Suppressor macrophage (primary cell): ENCODE data around the gene LGALSL.
"Not testable (repeated sequence)": the region's sequence is repeated elsewhere in the genome, so short reads cannot be mapped to it uniquely, and the experiment has no call there.

Experiments used
- DNase-seq, 4 experiments: peaks; one replicate each; pipeline ENCODE4 v3.0.0-alpha.2; 2020 to 2022

Gene LGALSL

GRCh38 chr2:64442801-64443429, 11.0 kb upstream of the LGALSL start:
- DNase-seq: no peak

DNA sequence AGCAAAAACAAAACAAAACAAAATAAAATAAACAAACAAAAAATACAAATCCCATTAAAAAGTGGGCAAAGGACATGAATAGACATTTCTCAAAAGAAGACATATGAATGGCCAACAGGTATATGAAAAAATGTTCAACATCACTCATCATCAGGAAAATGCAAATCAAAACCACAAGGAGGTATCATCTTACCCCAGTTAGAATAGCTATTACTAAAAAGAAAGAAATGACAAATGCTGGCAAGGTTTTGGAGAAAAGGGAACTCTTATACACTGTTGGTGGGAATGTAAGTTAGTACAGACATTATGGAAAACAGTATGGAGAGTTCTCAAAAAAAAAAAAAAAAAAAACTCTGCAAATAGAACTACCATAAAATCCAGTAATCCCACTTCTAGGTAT, 8.0 kb upstream of the LGALSL start:
- DNase-seq: not testable (repeated sequence)

- no peak for DNase-seq
These were observed 6.5 kb upstream of the LGALSL start for GRCh38 chr2:64447317-64448040.

DNA sequence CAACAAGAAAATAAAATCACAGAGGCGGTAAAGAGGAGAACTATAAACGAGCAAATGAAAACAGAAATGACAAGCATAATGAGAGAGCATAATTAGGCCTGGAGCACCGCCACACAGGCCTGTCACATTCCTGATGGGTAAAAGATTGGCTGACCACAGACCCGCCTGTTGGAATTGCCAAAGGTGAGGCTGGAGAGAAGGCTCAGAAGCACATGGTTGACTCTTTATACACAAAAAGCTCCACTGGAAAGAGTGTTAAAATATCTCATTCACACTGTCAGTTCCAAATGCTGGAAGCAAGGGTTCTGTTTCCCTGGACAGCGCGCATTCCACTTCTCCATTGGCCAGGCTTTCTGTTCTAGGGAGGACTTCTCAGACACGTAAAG, 5.9 kb upstream of the LGALSL start:
- DNase-seq: no peak

DNA sequence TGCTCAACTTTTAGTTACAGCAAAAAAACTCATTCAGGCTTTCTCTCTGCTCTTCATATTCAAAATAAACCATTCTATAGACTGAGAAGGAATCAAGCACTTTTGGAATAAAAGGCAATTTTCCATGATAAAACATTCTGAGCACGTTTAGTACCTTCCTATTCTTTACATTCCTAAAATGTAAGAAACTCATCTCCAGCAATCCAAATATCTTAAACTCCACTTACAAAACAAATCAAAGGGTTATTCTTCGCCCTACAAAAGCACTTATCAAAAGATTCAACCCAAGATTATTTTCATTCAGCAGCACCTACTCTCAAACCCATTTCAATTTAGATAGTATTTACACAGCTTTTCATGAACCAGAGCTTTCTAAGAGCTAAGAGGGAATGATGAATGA, 2.9 kb upstream of the LGALSL start:
- no peak for DNase-seq

GRCh38 chr2:64454386-64455332, 697 bp downstream of the LGALSL start:
- DNase-seq: peak; percentile 45 to 76 (median 58)

DNA sequence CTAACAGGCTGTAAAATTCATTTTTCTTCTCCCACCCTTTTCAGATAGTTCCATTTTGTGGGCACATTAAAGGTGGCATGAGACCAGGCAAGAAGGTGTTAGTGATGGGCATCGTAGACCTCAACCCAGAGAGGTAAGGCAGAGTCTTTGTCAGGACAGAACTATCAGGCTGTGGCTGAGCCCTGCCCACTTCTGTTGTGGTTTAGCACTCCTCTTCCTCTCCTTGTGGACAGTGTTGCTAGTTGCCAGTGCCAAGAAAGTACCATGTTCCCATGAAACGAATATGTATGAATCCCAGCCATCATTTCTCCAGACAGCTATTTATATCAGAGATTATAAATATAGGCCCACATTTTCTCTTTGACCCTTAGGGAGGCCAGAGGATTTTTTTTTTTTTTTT, 1.6 kb downstream of the LGALSL start:
- DNase-seq: peak in 3 of 4 experiments; percentile 7 to 29 (median 28)

DNA sequence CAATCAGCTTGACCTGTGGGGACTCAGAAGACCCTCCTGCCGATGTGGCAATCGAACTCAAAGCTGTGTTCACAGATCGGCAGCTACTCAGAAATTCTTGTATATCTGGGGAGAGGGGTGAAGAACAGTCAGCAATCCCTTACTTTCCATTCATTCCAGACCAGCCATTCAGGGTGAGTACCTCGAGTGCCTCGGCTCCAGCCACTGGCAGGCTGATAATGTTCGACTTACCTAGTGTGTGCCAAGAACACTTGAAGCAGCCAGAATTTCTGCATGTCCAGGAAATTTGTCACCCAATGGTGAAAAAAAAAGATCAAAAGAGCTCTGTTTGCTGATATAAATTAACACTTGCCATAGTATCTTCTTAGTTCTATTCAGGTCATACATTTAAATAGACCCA, 2.3 kb downstream of the LGALSL start:
- DNase-seq: no peak

DNA sequence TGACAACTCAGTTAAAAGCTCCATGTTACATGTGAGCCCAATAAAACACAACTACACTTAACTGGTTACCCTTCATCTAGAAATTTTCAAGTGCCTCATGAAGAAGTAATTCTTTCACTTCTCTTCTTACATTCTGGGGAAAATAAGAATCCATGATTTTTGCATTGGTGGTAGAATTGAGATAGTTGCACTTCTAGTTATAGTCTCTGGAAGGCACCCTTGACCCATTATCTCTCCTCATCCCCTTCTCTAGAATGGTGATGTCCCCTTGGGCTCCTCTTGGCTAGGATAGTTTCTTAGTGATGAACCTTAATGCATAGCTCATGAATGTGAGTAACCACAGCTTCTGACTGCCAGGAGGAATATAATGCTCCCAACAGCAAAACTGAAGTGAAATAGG, 3.6 kb downstream of the LGALSL start:
- peak in 2 of 4 experiments; percentile 22 to 24 for DNase-seq

- DNase-seq: no peak
These were observed 5.6 kb downstream of the LGALSL start for GRCh38 chr2:64459575-64459974.

GRCh38 chr2:64460330-64460729, 6.4 kb downstream of the LGALSL start:
- DNase-seq: no peak

DNA sequence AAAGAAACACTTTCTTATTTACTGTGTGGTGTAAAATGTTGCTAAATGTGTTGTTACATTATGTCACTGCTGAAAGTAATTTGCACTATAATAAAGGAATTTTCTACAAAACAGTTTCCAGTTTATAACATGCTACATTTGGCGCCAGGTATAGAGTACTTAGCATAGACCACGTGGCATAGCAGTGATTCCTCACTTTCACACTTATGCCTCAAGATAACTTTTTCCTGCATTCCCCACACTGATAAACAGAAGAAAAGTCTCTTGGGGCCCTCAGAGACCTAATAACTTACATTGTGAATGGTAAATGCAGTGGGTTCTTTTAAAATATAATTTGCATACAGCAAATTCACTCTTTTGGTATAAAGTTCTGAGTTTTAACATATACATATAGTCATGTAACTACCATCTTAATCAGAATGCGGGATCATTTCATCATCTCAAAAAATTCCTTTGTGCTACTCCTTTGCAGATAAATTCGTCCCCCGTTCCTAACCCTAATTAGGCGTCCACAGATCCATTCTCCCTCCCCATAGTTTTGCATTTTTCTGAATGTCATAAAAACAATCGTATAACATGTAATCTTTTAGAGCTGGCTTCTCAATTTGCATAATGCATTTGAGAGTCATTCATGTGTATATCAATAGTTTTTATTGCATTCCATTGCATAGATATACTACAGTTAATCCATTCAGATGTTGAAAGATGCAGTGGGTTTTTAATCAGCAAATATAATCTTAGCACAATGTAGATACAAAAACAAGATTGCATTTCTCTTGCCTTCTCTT, 7.5 kb downstream of the LGALSL start:
- no peak for DNase-seq

DNA sequence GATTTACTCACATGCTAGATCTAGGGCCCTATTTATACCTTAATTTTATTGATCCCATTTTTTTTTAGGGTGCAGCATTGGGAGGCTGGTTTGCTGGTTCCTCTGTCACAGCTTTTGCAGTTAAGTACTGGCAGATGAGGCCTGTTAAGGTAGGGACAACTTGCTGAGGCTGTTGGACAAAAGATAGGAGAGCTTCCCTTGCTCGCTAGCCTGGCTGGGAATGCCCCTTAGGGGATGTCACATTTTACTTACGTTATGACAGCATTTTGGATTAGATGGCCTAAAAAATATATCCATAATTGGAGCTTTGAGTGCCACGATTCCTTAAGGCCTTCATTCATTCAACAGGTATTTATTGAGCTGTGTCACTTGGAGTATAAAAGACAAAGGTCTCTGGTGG, 8.2 kb downstream of the LGALSL start:
- no peak for DNase-seq

DNA sequence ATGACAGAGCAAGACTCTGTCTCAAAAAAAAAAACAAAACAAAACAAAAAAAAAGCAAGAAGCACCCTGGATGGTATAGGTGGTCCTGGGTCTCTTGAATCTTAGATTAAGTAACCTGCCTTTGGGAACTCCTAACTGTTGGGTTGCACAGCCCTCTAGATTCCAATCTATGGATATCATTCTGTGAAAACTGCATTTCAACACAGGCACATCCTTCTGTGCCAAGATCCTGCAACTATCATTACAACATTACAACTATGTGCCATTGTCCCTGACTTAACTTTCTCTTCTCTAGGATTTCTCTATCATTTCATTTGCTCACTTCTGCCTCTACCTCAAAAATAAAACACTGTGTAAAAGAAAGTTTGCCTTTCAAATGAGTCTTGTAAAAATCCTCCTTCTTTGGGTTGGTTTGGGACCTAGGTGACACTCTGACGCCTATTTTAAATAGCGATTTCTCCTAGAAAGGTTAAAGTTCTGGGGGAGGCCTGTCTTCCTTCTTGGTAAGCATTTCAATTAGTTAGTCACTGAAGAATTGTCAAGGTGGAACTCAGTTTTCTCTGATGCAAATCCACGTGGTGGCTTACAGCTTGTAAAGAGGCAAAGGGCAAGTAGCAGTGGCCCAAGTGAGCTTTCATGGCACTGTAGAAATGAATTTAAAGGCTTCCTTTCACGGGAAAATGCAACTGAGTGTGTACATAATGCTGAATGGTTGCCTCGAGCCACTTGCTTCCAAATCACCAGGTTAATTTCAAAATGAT, 9.2 kb downstream of the LGALSL start:
- no peak for DNase-seq

DNA sequence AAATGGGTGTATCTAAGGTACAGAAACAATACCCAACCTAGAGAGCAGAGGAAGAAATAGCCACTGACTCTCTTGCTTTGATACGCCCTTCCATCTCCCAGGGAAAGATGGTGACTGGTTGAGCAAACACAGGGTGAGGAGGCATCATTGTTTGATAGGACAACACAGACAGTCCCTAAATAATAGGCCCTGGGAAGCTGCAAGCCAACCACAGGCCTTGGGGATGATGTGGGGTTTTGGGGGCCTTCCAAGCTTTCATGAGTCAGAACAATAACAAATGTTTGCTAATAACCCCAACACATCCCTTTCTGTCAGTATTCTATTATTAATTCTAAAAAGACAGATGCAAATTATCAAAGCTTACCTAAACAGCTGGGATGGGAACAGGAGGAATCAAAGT, 9.8 kb downstream of the LGALSL start:
- no peak for DNase-seq

- peak; percentile 40 to 68 (median 54) for DNase-seq
These were observed 12.6 kb downstream of the LGALSL start for GRCh38 chr2:64466478-64467085.

DNA sequence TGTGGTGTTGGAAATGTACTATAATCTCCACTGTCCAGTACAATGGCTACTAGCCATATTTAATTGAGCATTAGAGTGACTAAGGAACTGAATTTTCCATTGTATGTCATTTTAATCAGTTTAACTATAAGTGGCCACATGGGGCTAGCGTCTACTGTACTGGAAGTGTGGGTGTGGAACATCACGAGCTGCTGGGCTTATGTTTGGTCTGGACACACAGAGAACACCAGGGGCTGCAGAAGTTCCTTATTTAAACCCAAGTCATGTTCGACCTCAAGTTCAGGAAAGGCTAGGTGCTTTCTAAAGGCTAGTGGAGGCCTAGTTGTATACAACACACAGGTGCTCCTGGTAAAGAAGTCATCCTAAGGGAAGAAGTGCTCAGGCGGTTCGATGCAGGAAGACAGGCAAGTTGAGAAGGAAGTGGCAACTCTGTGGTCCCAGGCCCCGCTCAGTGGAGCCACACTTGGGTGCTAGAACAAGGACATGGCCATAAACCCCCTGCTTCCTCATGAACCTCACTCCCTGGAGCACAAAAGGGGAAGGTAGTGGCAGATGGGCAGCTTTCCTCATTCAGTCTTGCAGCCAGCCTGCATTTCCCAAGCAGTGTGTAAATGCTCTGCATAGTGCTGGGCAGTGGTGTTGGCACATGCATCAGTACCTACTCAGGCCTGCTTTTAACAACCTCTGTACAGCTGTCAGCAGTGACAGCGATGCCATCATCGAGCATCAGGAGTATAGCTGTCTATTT, 13.3 kb downstream of the LGALSL start:
- peak; percentile 83 to 91 (median 88) for DNase-seq

- DNase-seq: no peak
These were observed 15.3 kb downstream of the LGALSL start for GRCh38 chr2:64469261-64469660.

GRCh38 chr2:64470071-64470470, 16.1 kb downstream of the LGALSL start:
- DNase-seq: no peak

DNA sequence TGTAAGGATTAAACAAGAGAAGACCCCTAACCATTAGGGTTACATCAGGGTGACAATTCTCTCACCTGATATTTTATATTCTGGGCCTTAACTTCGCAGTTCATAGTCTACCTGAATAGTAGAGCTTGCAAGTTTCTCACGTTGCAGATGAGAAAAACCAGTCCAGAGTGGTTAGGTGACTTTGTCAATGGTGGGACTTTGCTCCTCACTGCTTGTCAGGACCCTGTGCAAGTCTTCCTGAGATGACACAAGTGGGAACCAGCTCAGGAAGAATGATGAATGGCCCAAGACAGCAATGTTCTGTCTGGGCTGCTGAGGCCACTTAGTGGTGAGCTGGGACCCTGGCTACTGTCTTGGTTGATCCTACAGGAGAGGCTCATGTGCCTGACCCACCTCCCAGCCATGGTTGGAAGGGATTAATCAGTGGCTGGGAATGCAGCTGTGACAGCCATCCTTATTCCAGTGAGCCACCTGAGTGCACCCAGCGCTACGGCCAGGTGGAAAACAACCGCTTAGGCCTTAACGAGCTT, 16.9 kb downstream of the LGALSL start:
- no peak for DNase-seq
